Choroid plexus epithelial cell (primary cell): ENCODE results near the gene ZFYVE28.
A peak's percentile ranks its signal among the peaks of the same experiment; 100 is the strongest.

Experiments
- DNase-seq: peaks from one replicate; pipeline ENCODE4 v3.0.0-alpha.2; 2010; ENCODE audit warnings: low read depth
- H3K4me3 ChIP-seq: 2 replicates; pipeline ENCODE4 v1.5.1; 2011; ENCODE audit warnings: low read depth, mild to moderate bottlenecking, control low read depth, low read length, moderate library complexity
- CTCF ChIP-seq: conservative IDR thresholded peaks from 2 replicates; pipeline ENCODE4 v1.5.1; 2011; ENCODE audit warnings: low read depth, mild to moderate bottlenecking, control low read depth, inconsistent platforms, low read length, moderate library complexity

Gene ZFYVE28

GRCh38 chr4:2370597-2371320 is 47.7 kb downstream of the ZFYVE28 start:
- TF ChIP-seq CTCF, result no peak
- no peak overlapping the region for H3K4me3 ChIP-seq

DNA sequence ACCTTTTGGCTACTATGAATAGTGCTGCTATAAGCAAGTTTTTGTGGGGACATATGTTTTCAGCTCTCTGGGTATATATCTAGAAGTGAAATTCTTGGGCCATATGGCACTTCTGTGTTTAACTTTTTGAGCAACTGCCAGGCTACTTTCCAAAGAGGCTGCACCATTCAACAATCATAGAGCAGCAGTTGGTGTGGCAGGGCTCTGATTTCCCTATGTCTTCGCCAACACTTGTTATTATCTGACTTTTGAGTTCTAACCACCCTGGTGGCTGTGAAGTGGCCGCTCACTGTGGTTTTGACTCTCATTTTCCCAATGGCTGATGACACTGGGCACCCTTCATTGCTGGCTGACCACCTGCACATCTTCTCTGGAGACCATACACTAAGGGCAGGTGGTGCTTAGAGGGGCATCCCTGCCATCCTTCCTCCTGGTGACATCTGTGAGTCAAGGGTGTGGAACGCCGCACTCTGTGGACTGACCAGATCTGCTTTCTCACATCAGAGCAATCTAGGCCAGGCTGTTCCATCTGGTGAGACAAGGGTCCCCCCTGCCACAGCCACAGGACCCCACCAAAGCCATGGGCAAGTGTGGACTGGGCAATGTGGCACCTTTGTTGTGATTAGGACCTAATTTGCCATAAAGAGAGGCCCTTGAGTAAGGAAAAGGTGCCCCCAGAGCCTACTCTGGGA is 49.6 kb downstream of the ZFYVE28 start:
- H3K4me3 ChIP-seq, result no peak overlapping the region
- TF ChIP-seq CTCF, result no peak
- DNase-seq, result no peak

More at GRCh38 chr4:2370597-2371320, 47.7 kb downstream of the ZFYVE28 start:
- no peak for DNase-seq

DNA sequence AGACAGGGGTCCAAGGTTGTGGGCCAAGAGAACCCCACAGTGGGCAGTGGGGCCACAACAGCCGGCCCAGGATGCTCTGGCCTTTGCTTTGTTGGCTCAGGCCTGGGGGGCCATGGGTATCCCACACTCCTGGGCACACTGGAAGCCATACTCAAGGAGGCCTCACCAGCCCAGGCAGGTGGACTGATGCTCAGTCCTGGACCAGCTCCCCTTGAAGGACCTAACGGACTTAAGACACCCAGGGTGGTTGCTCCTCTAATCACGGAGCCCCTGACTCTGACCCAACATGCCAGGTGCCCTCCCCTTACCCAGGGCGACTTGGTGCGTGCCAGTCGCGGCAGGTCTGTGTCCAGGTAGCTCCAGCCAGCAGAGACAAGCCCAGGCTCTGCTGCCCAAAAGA is 50.8 kb downstream of the ZFYVE28 start:
- DNase-seq, result no peak
- TF ChIP-seq CTCF, result no peak
- no peak overlapping the region for H3K4me3 ChIP-seq

- DNase-seq, result peak; percentile 58
- no peak overlapping the region for H3K4me3 ChIP-seq
- no peak for TF ChIP-seq CTCF
Observed at GRCh38 chr4:2366252-2367192, 51.9 kb downstream of the ZFYVE28 start.

GRCh38 chr4:2365913-2366210 is 52.6 kb downstream of the ZFYVE28 start:
- DNase-seq, result no peak

More at GRCh38 chr4:2365913-2366210, 52.6 kb downstream of the ZFYVE28 start:
- H3K4me3 ChIP-seq, result no peak overlapping the region
- no peak for TF ChIP-seq CTCF
